Stimulated activated CD4-positive, alpha-beta T cell treated with anti-CD3 and anti-CD28 coated beads, Interleukin-2, amount 100 ng/mL, for 4 hours (primary cell): ENCODE data around the gene VSTM2A.

Source experiments
- DNase-seq: peaks from one replicate; pipeline ENCODE4 v3.0.0-alpha.2; 2020; ENCODE audit warnings: low read depth

VSTM2A gene

GRCh38 chr7:54615537-54615936 lies 73.4 kb downstream of the VSTM2A start:
- no peak for DNase-seq
